SU-DHL-6 (cell line): Measurements from ENCODE around the gene PMPCB.

Experiments
- H2AFZ ChIP-seq: fragments of 200-600 bp; sonication (generic); 2 replicates; pipeline ENCODE4 v1.6.1; 2014; ENCODE audit warnings: low read depth, mild to moderate bottlenecking, moderate library complexity, mixed read lengths, antibody characterized with exemption, low read length; ENCODE audit not compliant: severe bottlenecking
- H3F3A ChIP-seq: fragments of 200-600 bp; shearing (Covaris generic); 2 replicates; pipeline ENCODE4 v1.6.0; 2016; ENCODE audit warnings: antibody characterized with exemption, mild to moderate bottlenecking; ENCODE audit not compliant: insufficient read depth
- H3K27ac ChIP-seq: fragments of 200-600 bp; sonication (generic); 2 replicates; pipeline ENCODE4 v1.5.1; 2016; ENCODE audit warnings: low read depth, mild to moderate bottlenecking, low read length, moderate library complexity, mixed read lengths
- H3K27me3 ChIP-seq: fragments of 200-600 bp; sonication (generic), shearing (Covaris generic); 2 replicates; pipeline ENCODE4 v1.6.0; 2014; ENCODE audit warnings: mild to moderate bottlenecking, low read length
- H3K36me3 ChIP-seq: fragments of 200-600 bp; sonication (generic); 2 replicates; pipeline ENCODE4 v1.6.1; 2014; ENCODE audit warnings: mild to moderate bottlenecking, low read length, mixed read lengths
- H3K4me2 ChIP-seq: fragments of 300-600, 200-600 bp; shearing (Covaris generic), sonication (generic); 2 replicates; pipeline ENCODE4 v1.6.0; 2014; ENCODE audit warnings: low read length, low read depth, mild to moderate bottlenecking; ENCODE audit not compliant: poor library complexity, severe bottlenecking
- H3K4me3 ChIP-seq: fragments of 200-600 bp; sonication (generic); 2 replicates; pipeline ENCODE4 v1.5.1; 2014; ENCODE audit warnings: antibody characterized with exemption, low read length, mild to moderate bottlenecking, mixed read lengths; ENCODE audit not compliant: insufficient read depth, poor library complexity, severe bottlenecking
- H3K79me2 ChIP-seq: fragments of 200-600 bp; sonication (generic); 2 replicates; pipeline ENCODE4 v1.6.1; 2014; ENCODE audit warnings: mild to moderate bottlenecking, low read length, moderate library complexity; ENCODE audit not compliant: insufficient read depth
- H3K9ac ChIP-seq: fragments of 200-600 bp; sonication (generic); 2 replicates; pipeline ENCODE4 v1.7.0; 2014; ENCODE audit warnings: mild to moderate bottlenecking, low read length
- H3K9me2 ChIP-seq: fragments of 200-600 bp; sonication (generic); replicated peaks from 2 replicates; pipeline ENCODE4 v1.6.1; 2014; ENCODE audit warnings: low read length; ENCODE audit not compliant: insufficient read depth
- H3K9me3 ChIP-seq: fragments of 200-600 bp; sonication (generic); 2 replicates; pipeline ENCODE4 v1.6.1; 2014; ENCODE audit warnings: low read length, mixed read lengths; ENCODE audit not compliant: insufficient read depth
- H4K20me1 ChIP-seq: fragments of 200-600 bp; sonication (generic); 2 replicates; pipeline ENCODE4 v1.6.1; 2014; ENCODE audit warnings: low read depth, mild to moderate bottlenecking, antibody characterized with exemption, low read length, moderate library complexity, mixed read lengths
- EZH2phosphoT487 ChIP-seq: fragments of 200-600 bp; sonication (generic), shearing (Covaris generic); conservative IDR thresholded peaks from 2 replicates; pipeline ENCODE4 v1.6.1; 2018; ENCODE audit warnings: mild to moderate bottlenecking, antibody characterized with exemption, low read length, moderate library complexity, mixed read lengths
- TF ChIP-seq, protein P1 (sequence below): fragments of 200-600 bp; sonication (generic); IDR thresholded peaks from one replicate; pipeline ENCODE4 v1.5.1; 2017; ENCODE audit warnings: antibody characterized with exemption, mild to moderate bottlenecking, low read length, moderate library complexity; ENCODE audit not compliant: insufficient read depth, poor library complexity, severe bottlenecking

PMPCB gene

DNA sequence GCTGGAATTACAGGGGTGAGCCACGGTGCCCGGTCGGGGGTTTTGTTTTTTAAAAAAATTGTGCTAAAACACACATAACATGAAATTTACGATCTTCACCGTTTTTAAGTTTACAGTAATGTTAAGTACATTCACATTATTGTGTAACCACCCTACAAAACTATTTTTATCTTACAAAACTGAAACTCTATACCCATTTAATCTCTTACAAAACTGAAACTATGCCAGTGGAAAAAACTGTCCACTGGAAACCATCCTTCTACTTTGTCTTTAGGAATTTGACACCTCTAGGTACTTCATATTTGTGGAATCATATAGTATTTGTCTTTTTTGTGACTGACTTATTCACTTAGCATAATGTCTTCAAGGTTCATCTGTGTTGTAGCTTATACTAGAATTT, 49.2 kb downstream of the PMPCB start:
- Histone ChIP-seq H3K9me3 (no peaks in the 10 kb centered on the region), H3K9me2 (no peaks in the 10 kb centered on the region), H3K27ac (no peak overlapping the region), H3K4me2 (peak overlapping the region; percentile 97), H4K20me1 (0 out of 2 replicates have a peak, but pooled peaks cover 5% of the 10 kb centered on the region), H3K79me2 (peaks cover 85% of the 10 kb centered on the region), H3F3A (peaks cover 13% of the 10 kb centered on the region; the same call in 1 of the 2 replicates), H2AFZ (peak overlapping the region; percentile 84), H3K4me3 (no peak overlapping the region), H3K27me3 (no peaks in the 10 kb centered on the region), H3K36me3 (peaks cover 5% of the 10 kb centered on the region), H3K9ac (no peak overlapping the region)
- no peak for TF ChIP-seq EZH2phosphoT487
- TF ChIP-seq, protein P1, sequence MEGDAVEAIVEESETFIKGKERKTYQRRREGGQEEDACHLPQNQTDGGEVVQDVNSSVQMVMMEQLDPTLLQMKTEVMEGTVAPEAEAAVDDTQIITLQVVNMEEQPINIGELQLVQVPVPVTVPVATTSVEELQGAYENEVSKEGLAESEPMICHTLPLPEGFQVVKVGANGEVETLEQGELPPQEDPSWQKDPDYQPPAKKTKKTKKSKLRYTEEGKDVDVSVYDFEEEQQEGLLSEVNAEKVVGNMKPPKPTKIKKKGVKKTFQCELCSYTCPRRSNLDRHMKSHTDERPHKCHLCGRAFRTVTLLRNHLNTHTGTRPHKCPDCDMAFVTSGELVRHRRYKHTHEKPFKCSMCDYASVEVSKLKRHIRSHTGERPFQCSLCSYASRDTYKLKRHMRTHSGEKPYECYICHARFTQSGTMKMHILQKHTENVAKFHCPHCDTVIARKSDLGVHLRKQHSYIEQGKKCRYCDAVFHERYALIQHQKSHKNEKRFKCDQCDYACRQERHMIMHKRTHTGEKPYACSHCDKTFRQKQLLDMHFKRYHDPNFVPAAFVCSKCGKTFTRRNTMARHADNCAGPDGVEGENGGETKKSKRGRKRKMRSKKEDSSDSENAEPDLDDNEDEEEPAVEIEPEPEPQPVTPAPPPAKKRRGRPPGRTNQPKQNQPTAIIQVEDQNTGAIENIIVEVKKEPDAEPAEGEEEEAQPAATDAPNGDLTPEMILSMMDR: no peak

DNA sequence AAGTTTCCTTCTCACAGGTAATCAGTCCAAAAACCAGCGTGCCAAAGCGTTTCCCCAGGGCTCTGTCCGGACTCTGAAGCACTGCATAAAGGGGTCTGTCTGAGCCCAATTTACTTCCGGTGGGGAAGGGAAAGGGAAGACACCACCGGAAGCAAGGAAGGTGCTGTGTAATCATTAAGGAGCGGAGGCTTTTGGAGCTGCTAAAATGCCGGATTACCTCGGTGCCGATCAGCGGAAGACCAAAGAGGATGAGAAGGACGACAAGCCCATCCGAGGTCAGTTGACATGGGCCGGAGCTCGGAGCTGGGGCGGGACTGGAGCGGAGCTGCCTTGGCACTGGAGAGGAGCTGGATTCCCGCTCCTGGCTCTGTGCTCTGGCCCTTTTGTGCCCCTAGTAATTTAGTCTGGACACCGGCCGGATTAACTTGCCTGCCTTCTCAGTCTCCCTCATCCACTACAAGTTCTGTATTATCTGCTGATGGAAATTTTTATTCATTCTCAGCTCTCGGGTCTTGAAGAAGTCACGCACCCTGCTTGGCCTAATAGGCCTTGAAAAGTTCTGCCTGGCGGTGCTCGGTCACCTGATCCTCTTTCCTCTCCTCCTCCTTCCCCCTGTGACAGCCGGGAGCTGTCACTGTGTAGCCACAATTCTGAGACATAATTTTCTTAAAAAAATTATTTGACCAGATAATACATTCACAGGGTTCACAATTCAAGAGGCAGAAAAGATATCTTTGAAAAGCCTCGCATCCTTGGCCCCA, 50.5 kb downstream of the PMPCB start, which contains the start of gene PSMC2:
Gene PSMC2, plus strand, starts transcription at position 137 of the 761 bp plus-strand sequence. Its CDS starts 69 bp downstream, at position 206.
- no peaks in the 10 kb centered on the region for H3K27me3 ChIP-seq
- H2AFZ ChIP-seq: peak within 1 kb of the TSS; percentile 84
- H3K9me2 ChIP-seq: no peaks in the 10 kb centered on the region
- H3K9me3 ChIP-seq: no peaks in the 10 kb centered on the region
- 0 out of 2 replicates have a peak, but pooled peaks cover 5% of the 10 kb centered on the region for H4K20me1 ChIP-seq
- peak within 1 kb of the TSS; percentile 61 for H3K27ac ChIP-seq
- peak within 1 kb of the TSS; percentile 92 for H3K4me3 ChIP-seq
- peak within 1 kb of the TSS; percentile 83 for H3K9ac ChIP-seq
- peaks cover 10% of the 10 kb centered on the region; the same call in 1 of the 2 replicates for H3F3A ChIP-seq
- H3K79me2 ChIP-seq: peaks cover 85% of the 10 kb centered on the region
- TF ChIP-seq, protein P1: no peak
- no peaks in the 10 kb centered on the region; the same call in 1 of the 2 replicates for H3K36me3 ChIP-seq
- H3K4me2 ChIP-seq: peak within 1 kb of the TSS; percentile 97

DNA sequence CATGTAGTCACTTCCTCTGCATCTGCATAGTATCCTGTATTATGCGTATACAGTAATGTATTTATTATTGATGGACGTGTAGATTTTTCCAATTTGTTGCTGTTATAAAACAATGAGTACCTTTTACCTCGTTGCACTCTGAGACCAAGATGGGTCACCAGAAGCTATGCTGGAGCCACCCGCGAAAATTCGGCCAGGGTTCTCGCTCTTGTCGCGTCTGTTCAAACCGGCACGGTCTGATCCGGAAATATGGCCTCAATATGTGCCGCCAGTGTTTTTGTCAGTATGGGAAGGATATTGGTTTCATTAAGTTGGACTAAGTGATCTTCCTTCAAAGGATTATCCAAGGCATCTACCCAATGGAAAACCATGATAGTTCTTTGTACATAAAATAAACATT, 51.2 kb downstream of the PMPCB start:
- peak overlapping the region; percentile 97 for H3K4me2 ChIP-seq
- no peaks in the 10 kb centered on the region for H3K9me3 ChIP-seq
- peak overlapping the region; percentile 83 for H3K9ac ChIP-seq
- H3K27ac ChIP-seq: peak overlapping the region; percentile 61; the same call in 1 of the 2 replicates
- H3K4me3 ChIP-seq: peak overlapping the region; percentile 92
- 0 out of 2 replicates have a peak, but pooled peaks cover 5% of the 10 kb centered on the region for H4K20me1 ChIP-seq
- peaks cover under 1% of the 10 kb centered on the region for H3K36me3 ChIP-seq
- H3K27me3 ChIP-seq: no peaks in the 10 kb centered on the region
- H3K9me2 ChIP-seq: no peaks in the 10 kb centered on the region
- peaks cover 10% of the 10 kb centered on the region; the same call in 1 of the 2 replicates for H3F3A ChIP-seq
- peak overlapping the region; percentile 33 for H2AFZ ChIP-seq
- H3K79me2 ChIP-seq: peaks cover 85% of the 10 kb centered on the region
- TF ChIP-seq EZH2phosphoT487: no peak
- TF ChIP-seq, protein P1: no peak
